Stimulated activated CD4-positive, alpha-beta T cell treated with anti-CD3 and anti-CD28 coated beads, Interleukin-12 subunit alpha, Interleukin-12 subunit beta, amount 100 ng/mL, for 4 hours (primary cell): ENCODE results near the gene TOR2A.
A peak's percentile ranks its signal among the peaks of the same experiment; 100 is the strongest.

Experiments used
- DNase-seq: peaks from one replicate; pipeline ENCODE4 v3.0.0-alpha.2; 2020

Gene TOR2A

GRCh38 chr9:127715470-127716337, 19.4 kb downstream of the TOR2A start, which contains the start of the genes PTRH1 and TTC16:
Gene PTRH1, minus strand, starts transcription at chr9:127715663. Its CDS starts 24 bp downstream, at chr9:127715639.
Gene TTC16, plus strand, starts transcription at chr9:127716079. Its CDS starts 67 bp downstream, at chr9:127716146.
- peak; percentile 98 for DNase-seq

- peak; percentile 12 for DNase-seq
Measured at GRCh38 chr9:127714951-127715469, 20.1 kb downstream of the TOR2A start.

GRCh38 chr9:127714020-127714750, 20.9 kb downstream of the TOR2A start:
- DNase-seq, result no peak

GRCh38 chr9:127712867-127713266, 22.2 kb downstream of the TOR2A start:
- DNase-seq, result no peak

GRCh38 chr9:127712371-127712770, 22.7 kb downstream of the TOR2A start:
- DNase-seq, result no peak

- DNase-seq, result no peak
Measured at GRCh38 chr9:127711831-127712274, 23.2 kb downstream of the TOR2A start.

- DNase-seq, result no peak
Measured at GRCh38 chr9:127711226-127711701, 23.8 kb downstream of the TOR2A start.

GRCh38 chr9:127710204-127710783, 24.8 kb downstream of the TOR2A start:
- DNase-seq, result no peak

- no peak for DNase-seq
Measured at GRCh38 chr9:127708952-127709587, 26.0 kb downstream of the TOR2A start.

- no peak for DNase-seq
Measured at GRCh38 chr9:127707766-127708165, 27.3 kb downstream of the TOR2A start.

GRCh38 chr9:127706836-127707241, 28.3 kb downstream of the TOR2A start, which contains the start of gene CFAP157:
Gene CFAP157, plus strand, starts transcription at chr9:127706988. Its CDS starts 44 bp downstream, at chr9:127707032.
- DNase-seq, result no peak

GRCh38 chr9:127705577-127706379, 29.3 kb downstream of the TOR2A start:
- no peak for DNase-seq

- no peak for DNase-seq
Measured at GRCh38 chr9:127703289-127703946, 31.7 kb downstream of the TOR2A start.

GRCh38 chr9:127700594-127701255, 34.4 kb downstream of the TOR2A start:
- DNase-seq, result no peak

- DNase-seq, result no peak
Measured at GRCh38 chr9:127700140-127700539, 35.0 kb downstream of the TOR2A start.

- DNase-seq, result peak; percentile 80
Measured at GRCh38 chr9:127698985-127699670, 36.0 kb downstream of the TOR2A start.

- no peak for DNase-seq
Measured at GRCh38 chr9:127698386-127698785, 36.7 kb downstream of the TOR2A start.

- DNase-seq, result no peak
Measured at GRCh38 chr9:127697575-127697974, 37.5 kb downstream of the TOR2A start.

GRCh38 chr9:127694890-127695720, 40.0 kb downstream of the TOR2A start:
- no peak for DNase-seq
